ACC112 (cell line): ENCODE measurements around the gene TYW1.
"Not testable (repeated sequence)": the region's sequence is repeated elsewhere in the genome, so short reads cannot be mapped to it uniquely, and the experiment has no call there.

Experiments
- H2AFZ ChIP-seq: fragments of 200-600 bp; sonication (generic); one replicate; pipeline ENCODE4 v1.6.0; 2017; ENCODE audit warnings: antibody characterized with exemption, low read length; ENCODE audit not compliant: unreplicated experiment
- H3K27ac ChIP-seq: fragments of 200-600 bp; sonication (generic); 2 replicates; pipeline ENCODE4 v1.5.1; 2014; ENCODE audit warnings: low read depth, mild to moderate bottlenecking, antibody characterized with exemption, low read length, moderate library complexity
- H3K27me3 ChIP-seq: fragments of 200-600 bp; sonication (generic); 2 replicates; pipeline ENCODE4 v1.6.1; 2014; ENCODE audit warnings: mild to moderate bottlenecking, antibody characterized with exemption, low read length, moderate library complexity, mixed read lengths; ENCODE audit not compliant: insufficient read depth
- H3K36me3 ChIP-seq: fragments of 200-600 bp; sonication (generic); 2 replicates; pipeline ENCODE4 v1.6.1; 2016; ENCODE audit warnings: mild to moderate bottlenecking, antibody characterized with exemption, low read length, moderate library complexity, mixed read lengths; ENCODE audit not compliant: insufficient read depth
- H3K4me1 ChIP-seq: fragments of 200-600 bp; sonication (generic); one replicate; pipeline ENCODE4 v1.6.1; 2016; ENCODE audit warnings: low read length, mixed read lengths; ENCODE audit not compliant: insufficient read depth, unreplicated experiment, control insufficient read depth
- H3K4me3 ChIP-seq: fragments of 200-600 bp; sonication (generic); 2 replicates; pipeline ENCODE4 v1.5.1; 2014; ENCODE audit warnings: mild to moderate bottlenecking, low read depth, low read length
- H3K79me2 ChIP-seq: fragments of 200-600 bp; sonication (generic); one replicate; pipeline ENCODE4 v1.6.0; 2016; ENCODE audit warnings: low read length; ENCODE audit not compliant: control insufficient read depth, unreplicated experiment, insufficient read depth

Gene TYW1

GRCh38 chr7:67128257-67128656 lies 131.6 kb downstream of the TYW1 start:
- not testable (repeated sequence) for H3K27ac ChIP-seq, H2AFZ ChIP-seq

GRCh38 chr7:67130766-67131165 lies 134.1 kb downstream of the TYW1 start:
- H2AFZ ChIP-seq, H3K27me3 ChIP-seq, H3K27ac ChIP-seq, H3K4me3 ChIP-seq, H3K79me2 ChIP-seq, H3K36me3 ChIP-seq: not testable (repeated sequence)
- peaks cover 12% of the 10 kb centered on the region for H3K4me1 ChIP-seq

More at GRCh38 chr7:67128257-67128656, 131.6 kb downstream of the TYW1 start:
- H3K36me3 ChIP-seq, H3K4me3 ChIP-seq, H3K79me2 ChIP-seq, H3K27me3 ChIP-seq: not testable (repeated sequence)
- H3K4me1 ChIP-seq, result peaks cover 12% of the 10 kb centered on the region

GRCh38 chr7:67134912-67135311 lies 138.3 kb downstream of the TYW1 start:
- not testable (repeated sequence) for H3K4me1 ChIP-seq, H3K27ac ChIP-seq, H3K27me3 ChIP-seq, H3K79me2 ChIP-seq, H3K4me3 ChIP-seq, H3K36me3 ChIP-seq, H2AFZ ChIP-seq

DNA sequence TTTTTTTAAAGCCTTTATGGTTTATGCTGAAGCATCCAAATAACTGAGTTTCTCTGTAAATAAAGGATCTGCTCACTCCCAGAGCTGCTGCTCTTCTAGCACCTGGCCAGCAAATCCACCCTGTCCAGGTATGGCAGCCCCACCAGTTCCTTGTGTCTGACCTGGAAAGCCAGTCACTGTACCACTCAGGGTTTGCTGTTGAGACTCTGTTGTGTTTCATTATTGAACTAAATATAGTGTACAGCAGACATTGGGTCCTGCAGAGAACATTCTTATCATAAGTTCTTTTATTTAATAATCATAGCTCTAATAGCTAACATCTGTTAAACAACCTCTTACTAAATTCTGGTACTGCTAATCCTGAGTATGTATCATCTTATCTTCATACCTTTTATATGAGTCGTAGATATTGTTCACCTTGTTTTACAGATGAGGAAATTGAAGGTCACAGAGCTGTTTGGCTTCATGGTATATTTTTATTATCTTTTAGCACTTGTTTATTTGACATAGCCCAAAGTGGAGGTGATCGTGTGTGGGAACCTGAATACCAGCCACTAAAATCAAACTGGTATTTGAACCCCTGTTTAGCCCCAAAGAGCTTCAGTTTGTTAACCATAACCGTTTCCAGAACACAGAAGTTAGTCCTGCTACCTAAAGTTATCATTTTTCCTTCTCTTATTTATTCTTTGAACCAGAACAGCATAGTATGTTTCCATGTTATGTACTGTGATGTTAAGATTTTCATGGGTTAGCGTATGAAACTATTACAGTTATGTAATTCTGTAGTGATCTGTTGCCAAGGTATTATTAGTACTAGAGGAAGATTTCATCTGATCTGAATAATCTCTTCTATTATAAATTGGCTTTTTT lies 139.2 kb downstream of the TYW1 start:
- not testable (repeated sequence) for H3K79me2 ChIP-seq, H3K4me3 ChIP-seq, H3K4me1 ChIP-seq, H2AFZ ChIP-seq, H3K27me3 ChIP-seq, H3K36me3 ChIP-seq, H3K27ac ChIP-seq

DNA sequence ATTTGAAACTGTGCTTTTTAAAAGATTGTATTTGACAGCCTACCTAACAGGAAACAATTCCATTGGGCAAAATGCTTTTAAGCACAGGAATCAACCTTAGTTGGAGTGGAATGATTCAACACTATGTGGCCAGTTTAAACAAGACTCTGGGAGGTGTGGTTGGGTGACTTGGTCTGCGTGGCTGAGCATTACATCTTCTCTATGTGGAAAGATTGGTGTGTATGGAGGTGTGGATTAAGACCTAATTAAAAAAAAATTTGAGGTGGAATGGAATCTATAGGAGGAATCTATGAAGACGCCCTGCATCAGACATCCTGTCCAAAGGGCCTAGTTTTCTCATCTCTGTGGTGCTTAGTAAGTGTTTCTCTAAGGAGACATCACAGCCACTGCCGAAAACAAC lies 140.9 kb downstream of the TYW1 start:
- H3K36me3 ChIP-seq, H3K27ac ChIP-seq, H3K27me3 ChIP-seq: not testable (repeated sequence)

DNA sequence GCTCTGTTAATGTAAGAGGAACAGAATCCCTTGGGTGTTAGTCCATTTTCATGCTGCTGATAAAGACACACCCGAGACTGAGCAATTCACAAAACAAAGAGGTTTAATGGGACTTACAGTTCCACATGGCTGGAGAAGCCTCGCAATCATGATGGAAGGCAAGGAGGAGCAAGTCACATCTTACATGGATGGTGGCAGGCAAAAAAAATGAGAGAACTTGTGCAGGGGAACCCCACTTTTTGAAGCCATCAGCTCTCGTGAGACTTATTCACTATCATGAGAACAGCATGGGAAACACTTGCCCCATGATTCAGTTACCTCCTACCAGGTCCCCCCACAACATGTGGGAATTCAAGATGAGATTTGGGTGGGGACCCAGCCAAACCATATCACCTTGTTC lies 143.2 kb downstream of the TYW1 start:
- H3K79me2 ChIP-seq, H3K27me3 ChIP-seq, H2AFZ ChIP-seq, H3K4me1 ChIP-seq, H3K36me3 ChIP-seq, H3K27ac ChIP-seq, H3K4me3 ChIP-seq: not testable (repeated sequence)

More for the DNA sequence above, 140.9 kb downstream of the TYW1 start:
- not testable (repeated sequence) for H3K4me1 ChIP-seq, H3K79me2 ChIP-seq, H2AFZ ChIP-seq, H3K4me3 ChIP-seq

DNA sequence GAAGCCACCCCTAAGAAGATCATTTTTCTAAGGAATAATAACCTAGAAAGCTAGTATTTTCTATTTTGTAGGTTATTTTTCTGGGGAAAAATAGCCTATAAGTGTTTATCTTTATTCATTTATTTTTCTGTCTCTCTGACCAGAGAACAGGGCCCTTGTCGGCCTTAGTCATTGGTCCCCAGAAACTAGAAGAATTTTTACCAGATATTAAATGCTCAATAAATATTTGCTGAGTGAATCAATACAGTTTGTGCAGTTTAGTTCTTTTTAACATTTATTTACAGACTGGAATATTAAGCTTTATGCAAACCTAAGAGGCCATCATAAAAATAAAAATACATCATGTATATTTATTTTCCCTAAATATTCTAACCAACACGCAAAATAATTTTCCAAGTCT lies 144.4 kb downstream of the TYW1 start:
- not testable (repeated sequence) for H3K79me2 ChIP-seq, H3K4me3 ChIP-seq, H3K36me3 ChIP-seq, H3K4me1 ChIP-seq, H3K27ac ChIP-seq, H3K27me3 ChIP-seq, H2AFZ ChIP-seq

GRCh38 chr7:67143091-67143786 lies 146.6 kb downstream of the TYW1 start:
- H2AFZ ChIP-seq, H3K36me3 ChIP-seq, H3K4me1 ChIP-seq, H3K27ac ChIP-seq, H3K27me3 ChIP-seq, H3K79me2 ChIP-seq, H3K4me3 ChIP-seq: not testable (repeated sequence)

DNA sequence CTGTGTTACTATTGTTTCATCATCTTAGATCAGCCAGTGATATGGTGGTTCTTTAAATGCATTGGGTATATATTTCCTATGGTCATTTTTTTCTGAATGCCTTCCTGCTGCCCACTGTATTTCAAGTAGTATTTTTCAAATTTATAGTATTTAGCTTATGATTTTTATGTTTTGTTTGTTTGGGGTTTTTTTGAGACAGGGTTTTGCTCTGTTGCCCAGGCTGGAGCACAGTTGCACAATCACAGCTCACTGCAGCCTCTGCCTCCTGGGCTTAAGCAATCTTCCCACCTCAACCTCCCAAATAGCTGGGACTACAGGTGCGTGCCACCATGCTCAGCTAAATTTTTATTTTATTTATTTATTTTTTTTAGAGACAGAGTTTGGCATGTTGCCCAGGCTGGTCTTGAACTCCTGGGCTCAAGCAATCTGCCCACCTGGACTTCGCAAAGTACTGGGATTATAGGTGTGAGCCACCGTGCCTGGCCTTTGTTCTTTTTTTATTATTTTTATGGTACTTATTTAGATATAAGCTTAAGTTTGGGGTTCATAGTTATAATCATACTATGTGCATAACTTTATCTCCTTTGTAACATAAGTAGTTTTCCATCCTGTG lies 149.1 kb downstream of the TYW1 start:
- not testable (repeated sequence) for H3K27ac ChIP-seq, H3K4me1 ChIP-seq, H3K36me3 ChIP-seq, H3K4me3 ChIP-seq, H3K27me3 ChIP-seq, H3K79me2 ChIP-seq, H2AFZ ChIP-seq

- not testable (repeated sequence) for H3K79me2 ChIP-seq, H3K4me3 ChIP-seq, H3K27me3 ChIP-seq, H2AFZ ChIP-seq, H3K4me1 ChIP-seq, H3K36me3 ChIP-seq, H3K27ac ChIP-seq
Measured at GRCh38 chr7:67149131-67149530, 152.5 kb downstream of the TYW1 start.

GRCh38 chr7:67154374-67154773 lies 157.7 kb downstream of the TYW1 start:
- H2AFZ ChIP-seq, H3K27ac ChIP-seq, H3K36me3 ChIP-seq, H3K4me3 ChIP-seq, H3K79me2 ChIP-seq, H3K4me1 ChIP-seq, H3K27me3 ChIP-seq: not testable (repeated sequence)
